AG20443 (cell line): ENCODE measurements around the gene IDS.
"Not testable (repeated sequence)": the region's sequence is repeated elsewhere in the genome, so short reads cannot be mapped to it uniquely, and the experiment has no call there.

ENCODE experiments used
- DNase-seq: peaks from one replicate; pipeline ENCODE4 v3.0.0; 2012; ENCODE audit warnings: low spot score, mixed read lengths

IDS gene

DNA sequence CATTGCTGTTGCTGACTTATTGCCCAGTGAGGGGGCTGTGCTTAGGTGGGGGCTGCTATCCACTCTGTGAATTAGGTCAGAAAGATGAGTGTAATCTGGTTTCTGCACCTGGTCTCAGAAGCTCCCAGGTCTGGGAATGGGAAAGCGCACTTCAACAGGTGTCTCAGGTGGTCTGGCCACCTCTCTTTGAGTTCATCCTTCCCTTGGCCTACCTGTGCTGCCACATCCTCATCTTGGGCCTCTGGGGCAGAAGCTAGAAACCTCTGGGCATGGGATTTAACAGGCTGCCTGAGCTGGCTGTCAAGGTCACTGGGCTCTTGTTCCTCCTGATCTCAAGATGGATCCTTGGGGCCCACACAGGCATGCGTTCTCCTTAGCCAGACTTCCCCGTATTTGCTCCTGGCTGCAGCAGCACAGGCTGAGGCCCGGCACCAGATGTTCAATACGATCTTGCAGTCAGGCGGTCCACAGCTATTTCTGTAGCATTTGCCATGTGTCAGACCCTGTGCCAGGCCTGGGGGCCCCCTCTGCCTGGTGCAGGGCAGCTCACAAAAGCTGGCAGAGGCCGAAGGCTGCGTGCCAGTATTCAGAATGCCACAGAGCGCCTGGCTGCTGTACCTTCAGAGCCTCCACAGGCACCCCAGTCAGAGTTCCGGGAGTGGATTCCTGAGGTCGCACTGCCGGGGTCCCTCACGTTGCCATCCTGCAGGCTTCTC is 21.4 kb upstream of the IDS start:
- not testable (repeated sequence) for DNase-seq

DNA sequence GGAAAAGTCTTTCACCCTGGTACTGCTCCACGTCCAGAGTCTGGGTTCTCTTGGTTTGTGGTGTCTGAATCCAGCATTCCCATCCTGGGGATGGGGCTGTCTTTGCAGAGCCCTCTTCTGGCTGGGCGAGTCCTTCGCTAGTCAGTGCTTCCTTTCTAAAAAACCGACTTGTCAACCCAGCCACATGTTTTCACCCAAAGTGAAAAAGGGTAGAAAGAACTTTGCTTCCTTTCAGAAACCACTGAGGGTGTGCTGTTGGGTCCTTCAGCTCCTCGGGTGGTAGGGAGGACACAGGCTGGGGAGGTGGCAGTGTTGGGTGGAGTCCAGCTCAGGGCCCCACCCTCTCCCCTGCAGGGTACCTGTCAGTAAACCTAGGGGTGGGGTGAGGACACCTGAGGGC is 20.8 kb upstream of the IDS start:
- DNase-seq, result not testable (repeated sequence)

DNA sequence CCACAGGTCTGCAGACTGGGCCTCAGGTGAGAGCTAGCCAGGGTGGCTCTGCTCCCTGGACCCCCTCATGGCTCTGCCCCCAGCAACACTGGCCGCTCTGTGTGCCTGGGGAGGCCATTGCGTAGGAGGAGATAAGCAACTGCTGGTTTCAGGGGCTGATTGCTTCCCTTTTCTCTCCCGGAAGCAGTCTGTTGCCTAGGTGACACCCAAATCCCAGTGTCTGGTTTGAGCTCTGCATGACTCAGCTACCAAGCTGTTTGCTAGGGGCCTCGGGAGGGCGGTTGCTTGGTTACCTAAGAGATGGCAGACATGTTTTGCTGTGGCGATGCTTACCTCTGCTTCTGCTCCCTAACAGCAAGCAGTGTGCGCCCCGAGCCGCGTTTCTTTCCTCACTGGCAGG is 20.3 kb upstream of the IDS start:
- DNase-seq, result not testable (repeated sequence)

DNA sequence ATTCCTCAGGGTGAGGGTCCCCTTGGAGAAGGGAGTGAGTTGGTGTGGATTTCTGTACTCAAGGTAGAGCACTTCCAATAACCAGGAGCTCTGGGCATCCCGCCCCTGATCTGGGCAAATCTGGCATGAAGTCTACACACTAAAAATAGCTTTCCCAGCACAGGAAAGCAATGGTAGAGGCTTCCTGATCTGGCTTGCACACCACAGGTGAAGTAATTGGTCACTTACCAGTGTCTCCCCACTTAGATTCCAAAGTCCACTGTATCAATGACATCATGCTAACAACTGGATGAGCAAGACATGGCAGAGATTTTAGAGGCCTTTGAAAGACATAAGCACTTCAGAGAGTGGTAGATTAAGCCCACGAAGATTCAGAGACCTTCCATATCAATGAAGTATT is 17.8 kb upstream of the IDS start:
- no peak for DNase-seq

DNA sequence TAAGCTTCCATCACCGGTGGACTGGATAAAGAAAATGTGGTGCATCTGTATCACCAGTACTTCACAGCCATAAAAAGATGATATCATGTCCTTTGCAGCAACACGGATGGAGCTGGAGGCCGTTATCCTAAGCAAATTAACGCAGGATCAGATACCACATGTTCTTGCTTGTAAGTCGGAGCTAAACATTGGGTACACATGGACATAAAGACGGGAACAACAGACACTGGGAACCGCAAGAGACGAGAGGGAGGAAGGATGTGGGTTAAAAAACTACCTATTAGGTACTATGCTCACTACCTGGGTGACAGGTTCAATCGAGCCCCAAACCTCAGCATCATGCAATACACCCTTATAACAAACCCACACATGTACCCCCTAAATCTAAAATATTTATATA is 16.3 kb upstream of the IDS start:
- no peak for DNase-seq

DNA sequence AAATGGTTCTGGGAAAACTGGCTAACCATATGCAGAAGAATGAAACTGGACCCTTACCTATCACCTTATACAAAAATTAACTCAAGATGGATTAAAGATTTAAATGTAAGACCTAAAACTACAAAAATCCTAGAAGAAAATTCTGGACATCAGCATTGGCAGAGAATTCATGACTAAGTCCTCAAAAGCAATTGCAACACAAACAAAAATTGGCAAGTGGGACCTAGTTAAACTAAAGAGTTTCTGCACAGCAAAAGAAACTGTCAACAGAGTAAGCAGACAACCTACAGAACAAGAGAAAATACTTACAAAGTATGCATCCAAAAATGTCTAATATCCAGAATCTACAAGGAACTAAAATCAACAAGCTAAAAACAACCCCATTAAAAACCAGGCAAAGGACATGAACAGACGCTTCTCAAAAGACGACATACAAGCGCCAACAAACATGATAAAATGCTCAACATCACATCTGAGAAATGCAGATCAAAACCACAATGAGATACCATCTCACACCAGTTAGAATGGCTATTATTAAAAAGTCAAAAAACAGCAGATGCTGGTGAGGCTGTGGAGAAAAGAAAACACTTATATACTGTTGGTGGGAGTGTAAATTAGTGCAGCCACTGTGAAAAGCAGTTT is 15.7 kb upstream of the IDS start:
- DNase-seq, result not testable (repeated sequence)

DNA sequence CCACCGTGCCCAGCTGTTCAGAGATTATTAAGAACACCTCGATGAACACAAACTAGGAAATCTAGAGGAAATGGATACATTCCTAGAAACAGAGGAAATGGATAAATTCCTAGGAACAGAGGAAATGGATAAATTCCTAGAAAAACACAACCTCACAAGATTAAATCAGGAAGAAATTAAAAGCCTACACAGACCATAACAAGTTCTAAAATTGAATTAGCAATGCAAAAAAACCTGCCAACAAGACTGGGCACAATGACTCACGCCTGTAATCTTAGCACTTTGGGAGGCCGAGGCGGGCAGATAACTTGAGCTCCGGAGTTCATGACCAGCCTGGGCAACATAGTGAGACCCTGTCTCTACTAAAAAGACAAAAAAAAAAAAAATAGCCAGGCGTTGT is 13.1 kb upstream of the IDS start:
- no peak for DNase-seq

DNA sequence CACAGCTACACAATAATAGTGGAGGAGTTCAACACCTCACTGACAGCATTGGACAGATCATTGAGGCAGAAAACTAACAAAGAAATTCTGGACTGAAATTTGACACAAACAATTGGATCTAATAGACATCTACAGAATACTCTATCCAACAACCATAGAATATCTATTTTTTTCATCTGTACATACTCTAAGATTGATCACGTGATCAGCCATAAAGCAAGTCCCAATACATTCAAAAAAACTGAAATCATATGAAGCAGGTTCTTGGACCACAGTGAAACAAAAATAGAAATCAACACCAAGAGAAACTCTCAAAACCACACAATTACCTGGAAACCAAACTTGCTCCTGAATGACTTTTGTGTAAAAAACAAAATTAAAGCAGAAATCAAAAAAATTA is 12.2 kb upstream of the IDS start:
- DNase-seq, result no peak

DNA sequence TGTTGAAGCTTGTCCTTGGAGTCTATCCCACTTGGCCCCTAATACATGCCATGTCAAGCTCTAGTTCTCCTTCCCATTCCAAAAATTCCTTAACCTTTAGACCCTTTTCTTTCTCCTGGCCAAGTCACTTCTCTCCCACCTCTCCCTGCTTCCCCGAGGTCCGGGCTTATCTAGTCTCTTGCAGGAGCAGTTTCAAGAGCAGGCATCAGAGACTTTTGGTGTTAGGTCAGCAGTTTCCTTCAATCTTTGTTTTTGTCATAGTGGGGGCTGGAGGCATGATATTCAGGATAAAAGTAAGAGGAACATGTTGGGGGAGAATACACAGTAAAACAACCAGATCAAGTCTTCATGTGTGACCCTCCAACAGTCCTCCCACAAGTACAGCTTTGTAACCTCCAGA is 11.5 kb upstream of the IDS start:
- no peak for DNase-seq

DNA sequence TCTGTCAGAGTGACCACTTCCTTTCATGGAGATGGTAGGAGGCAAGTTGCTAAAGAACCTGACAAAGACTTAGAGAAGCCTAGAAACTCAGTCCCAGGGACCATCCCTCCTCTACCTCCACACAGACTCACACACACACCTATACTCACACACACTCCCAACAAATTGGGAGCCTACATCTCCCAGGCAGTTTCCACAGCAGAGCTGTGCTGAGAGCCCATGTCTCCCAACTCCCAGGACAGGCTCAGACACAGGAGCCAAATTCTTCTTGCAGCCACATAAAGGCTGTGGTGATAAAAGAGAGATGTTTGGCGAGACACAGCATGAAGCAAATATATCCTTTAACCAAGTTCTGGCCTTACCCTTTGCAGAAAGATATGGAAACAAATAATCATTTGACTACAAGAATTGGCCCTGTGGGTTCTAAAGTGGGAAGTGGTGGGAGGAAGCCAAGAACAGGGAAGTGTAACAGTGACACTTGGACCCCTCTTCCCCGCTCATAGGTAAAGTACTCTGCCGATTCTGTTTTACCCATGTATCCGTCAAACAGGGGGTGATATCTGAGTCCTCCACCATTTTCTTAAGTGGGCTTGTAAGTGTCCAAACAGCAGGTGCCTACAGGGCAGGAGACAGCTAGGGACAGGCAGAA is 11.0 kb upstream of the IDS start:
- no peak for DNase-seq

DNA sequence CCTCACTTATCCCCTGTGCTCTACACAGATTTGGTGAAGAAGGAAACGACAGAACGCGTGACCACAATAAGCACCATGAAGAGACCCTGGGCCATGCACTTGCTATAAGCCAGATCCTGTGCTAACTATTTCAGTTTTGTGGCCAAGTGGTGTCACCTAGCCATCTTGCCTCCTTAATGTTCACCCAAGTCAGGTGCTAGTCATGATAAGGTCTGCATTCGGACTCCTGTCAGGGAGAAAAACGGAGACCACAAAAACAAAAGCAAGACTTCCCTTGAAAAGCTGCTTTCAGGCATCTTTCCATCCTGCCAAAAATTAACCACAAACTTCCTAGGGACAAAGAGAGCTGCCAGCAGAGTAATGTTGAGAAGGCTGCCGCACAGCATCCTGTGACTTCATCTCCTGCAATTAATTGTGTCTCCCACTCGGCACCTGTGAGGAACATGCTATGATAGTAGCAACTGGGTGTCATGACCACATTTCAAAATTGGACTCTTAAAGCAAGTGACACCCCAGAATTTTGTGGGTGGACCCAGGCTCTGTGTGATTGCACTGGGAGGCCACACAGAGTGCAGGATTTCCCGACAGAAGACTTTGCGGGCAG is 8.8 kb upstream of the IDS start:
- DNase-seq, result peak; percentile 26

DNA sequence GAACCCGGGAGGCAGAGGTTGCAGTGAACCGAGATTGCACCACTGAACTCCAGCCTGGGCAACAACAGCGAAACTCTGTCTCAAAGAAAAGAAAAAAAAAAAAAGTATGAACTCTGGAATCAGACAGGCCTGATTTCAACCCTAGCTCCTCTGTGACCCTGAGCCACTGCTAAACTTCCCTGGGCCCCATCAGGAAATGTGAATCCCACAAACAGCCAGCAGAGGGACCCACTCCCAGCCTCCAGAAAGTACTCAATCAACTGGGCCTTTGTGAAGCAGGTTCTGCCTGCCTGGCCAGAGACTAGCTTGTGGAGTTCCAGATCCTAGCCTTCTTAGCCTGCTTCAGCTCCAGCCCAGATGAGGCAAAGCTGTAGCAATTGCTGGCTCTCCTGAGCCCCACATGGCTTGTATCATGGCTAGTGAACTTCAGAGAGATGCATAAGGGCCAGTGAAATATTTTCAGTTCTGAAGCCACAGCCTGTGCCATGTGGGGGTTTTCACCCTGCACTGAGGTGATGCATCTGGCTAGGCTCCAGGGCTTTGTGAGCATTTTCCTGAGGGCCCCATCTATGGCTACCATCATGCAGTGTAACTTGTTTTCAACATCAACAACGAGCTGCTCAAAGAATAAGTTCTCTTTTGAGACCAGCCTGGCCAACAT is 7.2 kb upstream of the IDS start:
- DNase-seq, result peak; percentile 45

DNA sequence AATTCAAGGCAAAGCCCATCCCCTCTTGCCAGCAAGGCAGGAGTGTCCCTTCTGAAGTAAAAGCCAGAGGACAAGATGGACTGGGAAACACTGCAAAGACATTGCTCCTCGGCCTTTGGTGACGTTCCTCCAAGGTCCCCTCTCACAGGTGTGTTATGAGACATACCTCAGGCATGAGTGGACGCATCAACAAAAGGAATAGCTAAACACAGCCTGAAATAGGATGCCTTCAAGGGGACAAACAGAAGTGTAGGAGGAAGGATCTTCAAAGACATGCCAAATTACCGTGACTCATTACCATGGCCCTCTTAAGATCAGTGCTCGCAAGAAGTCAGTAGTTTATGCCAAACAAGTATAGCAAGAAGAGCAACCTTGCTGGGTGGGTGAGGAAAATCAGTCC is 6.0 kb upstream of the IDS start:
- no peak for DNase-seq

DNA sequence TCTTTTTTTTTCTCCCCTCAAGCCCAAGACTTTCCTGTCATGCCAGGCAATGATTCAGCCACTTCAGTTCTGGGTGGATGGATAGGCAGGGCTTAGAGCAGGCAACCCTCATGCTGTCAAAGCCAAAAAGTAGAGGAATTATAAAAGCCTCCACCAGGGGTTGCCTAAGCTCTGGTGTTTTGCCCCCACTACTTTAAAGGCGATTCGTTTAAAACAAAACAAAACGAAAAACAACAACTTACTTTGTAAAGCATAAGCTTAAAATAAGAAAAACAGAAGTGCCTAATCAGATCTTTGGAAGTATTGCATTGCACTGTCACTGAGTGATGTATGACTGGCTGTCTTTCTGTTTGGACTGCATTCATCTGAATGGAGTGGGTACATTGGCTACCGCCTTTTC is 5.3 kb upstream of the IDS start:
- peak; percentile 14 for DNase-seq

DNA sequence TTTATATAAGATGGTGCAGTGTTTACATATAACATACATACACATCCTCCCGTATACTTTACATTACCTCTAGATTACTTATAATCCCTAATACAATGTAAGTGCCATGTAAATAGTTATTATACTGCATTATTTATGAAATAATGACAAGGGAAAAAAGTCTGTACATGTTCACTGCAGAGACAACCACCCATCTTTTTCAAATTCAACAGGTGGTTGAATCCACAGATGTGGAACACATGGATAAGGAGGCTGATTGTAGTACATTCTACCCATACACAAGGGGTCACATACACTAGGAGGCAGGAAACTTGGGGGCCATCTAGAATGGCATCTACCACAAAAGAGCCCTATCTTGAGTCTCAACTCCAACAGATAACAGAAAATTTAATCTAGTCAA is 3.4 kb upstream of the IDS start:
- DNase-seq, result no peak

DNA sequence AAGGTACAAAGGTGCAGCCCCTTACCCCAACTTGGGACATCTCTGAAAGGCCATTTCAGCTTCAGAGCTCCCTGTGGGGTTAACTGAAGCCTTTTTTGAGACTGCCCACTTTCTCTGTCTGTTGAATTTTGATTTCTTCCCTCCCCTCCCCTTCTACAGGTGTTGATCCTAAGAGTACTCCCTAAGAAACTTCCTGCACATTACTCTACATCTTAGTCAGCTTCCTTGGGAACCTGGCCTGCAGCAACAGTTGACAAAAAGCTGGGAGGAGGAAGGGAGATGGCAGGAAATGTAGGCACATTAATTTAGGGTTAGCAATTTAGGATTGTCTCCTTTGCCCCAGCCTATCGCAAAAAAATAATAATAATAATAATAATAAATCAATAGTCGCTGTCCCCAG is 1.2 kb upstream of the IDS start:
- no peak for DNase-seq

DNA sequence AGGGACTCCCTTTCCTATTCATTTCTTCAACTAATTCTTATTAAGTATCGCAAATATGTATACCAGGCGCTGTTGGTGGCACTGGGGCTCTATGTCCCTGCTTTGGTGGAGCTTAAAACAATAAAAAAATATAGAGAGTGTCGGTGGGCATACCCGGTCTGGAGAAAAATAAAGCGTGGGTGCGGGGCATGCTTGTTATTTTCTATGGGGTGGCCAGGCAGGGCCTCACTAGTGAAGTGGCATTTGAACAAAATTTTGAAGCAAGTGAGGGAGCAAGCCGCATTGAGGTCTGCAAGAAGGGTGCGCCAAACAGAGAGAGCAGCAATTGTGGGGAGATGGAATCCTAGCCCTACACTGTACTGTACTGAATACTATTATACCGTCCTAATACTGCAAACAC is 565 bp upstream of the IDS start:
- no peak for DNase-seq

DNA sequence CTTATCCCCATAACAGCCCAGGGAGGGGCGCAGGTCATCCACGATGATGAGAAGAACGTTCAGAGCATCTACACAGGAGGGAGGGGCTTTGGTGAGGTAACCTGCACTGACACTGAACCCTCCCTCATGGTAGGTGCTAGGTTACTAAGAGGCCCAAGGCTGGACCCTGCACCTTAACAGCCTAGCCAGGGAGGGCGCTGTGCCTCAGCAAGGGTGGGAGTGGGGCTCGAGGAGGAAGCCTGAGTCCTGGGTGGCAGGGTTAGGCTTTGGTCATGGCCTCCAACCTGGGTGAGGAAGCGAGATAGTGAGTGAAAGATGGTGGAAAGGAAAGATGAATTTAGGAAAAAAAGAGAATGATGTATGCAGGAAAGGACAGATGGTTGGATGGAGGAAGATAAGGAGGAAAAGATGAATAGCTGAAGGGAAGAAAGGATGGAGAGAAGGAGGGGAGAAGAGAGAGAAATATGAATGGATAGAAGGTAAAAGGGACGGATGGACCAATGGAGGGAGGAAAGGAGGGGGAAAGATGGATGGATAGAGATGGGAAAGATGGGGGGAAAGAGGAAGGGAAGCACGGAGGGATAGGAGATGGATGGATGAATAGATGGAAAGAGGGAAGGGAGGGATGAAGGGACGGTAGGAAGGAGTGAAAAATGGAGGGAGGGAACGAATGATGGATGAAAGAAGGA is 736 bp downstream of the IDS start:
- no peak for DNase-seq

DNA sequence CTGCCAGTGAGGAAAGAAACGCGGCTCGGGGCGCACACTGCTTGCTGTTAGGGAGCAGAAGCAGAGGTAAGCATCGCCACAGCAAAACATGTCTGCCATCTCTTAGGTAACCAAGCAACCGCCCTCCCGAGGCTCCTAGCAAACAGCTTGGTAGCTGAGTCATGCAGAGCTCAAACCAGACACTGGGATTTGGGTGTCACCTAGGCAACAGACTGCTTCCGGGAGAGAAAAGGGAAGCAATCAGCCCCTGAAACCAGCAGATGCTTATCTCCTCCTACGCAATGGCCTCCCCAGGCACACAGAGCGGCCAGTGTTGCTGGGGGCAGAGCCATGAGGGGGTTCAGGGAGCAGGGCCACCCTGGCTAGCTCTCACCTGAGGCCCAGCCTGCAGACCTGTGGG is 1.7 kb downstream of the IDS start:
- DNase-seq, result not testable (repeated sequence)

DNA sequence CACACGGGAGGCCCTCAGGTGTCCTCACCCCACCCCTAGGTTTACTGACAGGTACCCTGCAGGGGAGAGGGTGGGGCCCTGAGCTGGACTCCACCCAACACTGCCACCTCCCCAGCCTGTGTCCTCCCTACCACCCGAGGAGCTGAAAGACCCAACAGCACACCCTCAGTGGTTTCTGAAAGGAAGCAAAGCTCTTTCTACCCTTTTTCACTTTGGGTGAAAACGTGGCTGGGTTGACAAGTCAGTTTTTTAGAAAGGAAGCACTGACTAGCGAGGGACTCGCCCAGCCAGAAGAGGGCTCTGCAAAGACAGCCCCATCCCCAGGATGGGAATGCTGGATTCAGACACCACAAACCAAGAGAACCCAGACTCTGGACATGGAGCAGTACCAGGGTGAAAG is 2.2 kb downstream of the IDS start:
- not testable (repeated sequence) for DNase-seq

DNA sequence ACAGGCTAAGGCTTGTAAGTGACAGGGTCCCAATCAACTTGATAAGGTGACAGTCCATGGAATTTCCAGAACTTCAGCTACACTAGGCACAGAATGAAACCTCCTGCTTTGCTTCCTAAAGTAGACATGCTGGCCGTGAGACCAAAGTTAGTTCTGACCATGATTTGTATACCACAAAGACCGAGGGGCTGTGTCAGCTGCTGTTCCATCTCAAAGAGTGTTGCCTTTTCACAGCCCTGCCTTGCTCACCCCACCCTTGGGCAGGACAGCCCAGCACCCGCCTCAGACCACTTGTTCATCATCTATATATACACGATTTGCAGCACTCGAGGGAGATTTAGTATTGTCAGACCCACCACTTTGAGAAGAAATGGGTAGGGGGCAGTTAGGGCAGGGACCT is 5.3 kb downstream of the IDS start:
- DNase-seq, result no peak

DNA sequence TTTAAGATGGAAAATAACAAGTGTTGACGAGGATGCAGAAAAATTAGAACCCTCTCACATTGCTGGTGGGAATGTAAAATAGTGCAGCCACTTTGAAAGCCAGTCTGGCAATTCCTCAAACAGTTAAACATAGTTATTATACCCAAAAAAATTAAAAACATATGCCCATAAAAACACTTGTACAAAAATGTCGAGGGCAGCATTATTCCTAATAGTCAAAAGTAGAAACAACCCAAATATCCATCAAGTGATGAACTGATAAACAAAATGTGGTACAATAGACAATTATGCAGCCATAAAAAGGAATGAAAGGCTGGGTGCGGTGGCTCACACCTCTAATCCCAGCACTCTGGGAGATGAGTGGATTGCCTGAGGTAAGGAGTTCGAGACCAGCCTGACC is 6.3 kb downstream of the IDS start:
- DNase-seq, result no peak
